Upper lobe of left lung (tissue), 6 donors: ENCODE data around the gene MAP3K12. TPM values are rescaled to one million over a fixed set of nuclear protein-coding genes. Genes with fewer than 3 reads are reported as not detected.

Experiments used
- ATAC-seq, 2 donors: fragments of 200-7000 bp; cut with Tn5 transposase; one replicate each; pipeline ENCODE4 v1.9.1; 2022; ENCODE audit warnings: mild to moderate bottlenecking in 2 of 2, moderate library complexity in 2 of 2; ENCODE audit not compliant: low FRiP score in 2 of 2
- DNase-seq, 2 donors: peaks; one replicate each; pipeline ENCODE4 v3.0.0-alpha.2; 2019 to 2020
- H3K27ac ChIP-seq, 4 donors: fragments of 200-600 bp; sonication (generic); one replicate each; pipeline ENCODE4 v1.5.1; 2016 to 2019
- H3K27me3 ChIP-seq, 4 donors: fragments of 200-600 bp; sonication (generic); one replicate each; pipeline ENCODE4 v1.5.1; 2017 to 2019
- H3K36me3 ChIP-seq, 4 donors: fragments of 200-600 bp; sonication (generic); one replicate each; pipeline ENCODE4 v1.5.1; 2016 to 2019
- H3K4me1 ChIP-seq, 4 donors: fragments of 200-600 bp; sonication (generic); one replicate each; pipeline ENCODE4 v1.5.1; 2018 to 2019
- H3K4me3 ChIP-seq, 4 donors: fragments of 200-600 bp; sonication (generic); one replicate each; pipeline ENCODE4 v1.5.1; 2017 to 2019; ENCODE audit warnings: mild to moderate bottlenecking in 2 of 4, moderate library complexity in 1 of 4
- H3K9me3 ChIP-seq, 4 donors: fragments of 200-600 bp; sonication (generic); one replicate each; pipeline ENCODE4 v1.5.1; 2018 to 2019
- EP300 ChIP-seq, 4 donors: sonication (generic); formaldehyde crosslinking; IDR thresholded peaks; one replicate each; pipeline ENCODE4 v1.5.1; 2017; ENCODE audit warnings: antibody characterized with exemption in 4 of 4, control low read depth in 2 of 4
- POLR2A ChIP-seq, 4 donors: fragments of 450-650 bp; IDR thresholded peaks; one replicate each; pipeline ENCODE4 v1.5.1; 2016 to 2017; ENCODE audit warnings: antibody characterized with exemption in 4 of 4, mild to moderate bottlenecking in 2 of 4
- POLR2AphosphoS5 ChIP-seq, 2 donors: sonication (generic); formaldehyde crosslinking; IDR thresholded peaks; one replicate each; pipeline ENCODE4 v1.5.1; 2017; ENCODE audit warnings: antibody characterized with exemption in 2 of 2
- WGBS, 2 donors: methylation state at CpG; one replicate each; pipeline ENCODE4 v1.1.5; 2017 to 2018; 5-methylcytosine and 5-hydroxymethylcytosine counted together
- small RNA-seq, 4 donors: library from RNA; depleted of rRNA; stranded (forward); fragments of <200 nt; gene quantifications; one replicate each; pipeline ENCODE3, GENCODE V24; 2016
- total RNA-seq, 6 donors: library from RNA; depleted of rRNA in 4 of 6; stranded (reverse); fragments of >200 nt in 4 of 6; gene quantifications; one replicate each; pipeline versions ENCODE4 v1.1.0 to v1.2.1, GENCODE V29; 2016 to 2021
- TF ChIP-seq, protein P1 (sequence below), 6 experiments: fragments of 450-650 bp in 4 of 6; fragments of 200-600 bp in 2 of 6; sonication (generic) in 2 of 6; IDR thresholded peaks; one replicate each; pipeline ENCODE4 v1.5.1; 2016 to 2019; ENCODE audit warnings: antibody characterized with exemption in 6 of 6
- donor health status: DM: no; HTN: no; CAD: no; lungs with moderate emphysema.
- donor health status: DM: no; HTN: yes; CAD: no; lungs with severe emphysema.

Gene MAP3K12
- total RNA-seq, 6 donors from 2014 or later, result 9.6 to 87.0 (median 17.4) TPM

DNA sequence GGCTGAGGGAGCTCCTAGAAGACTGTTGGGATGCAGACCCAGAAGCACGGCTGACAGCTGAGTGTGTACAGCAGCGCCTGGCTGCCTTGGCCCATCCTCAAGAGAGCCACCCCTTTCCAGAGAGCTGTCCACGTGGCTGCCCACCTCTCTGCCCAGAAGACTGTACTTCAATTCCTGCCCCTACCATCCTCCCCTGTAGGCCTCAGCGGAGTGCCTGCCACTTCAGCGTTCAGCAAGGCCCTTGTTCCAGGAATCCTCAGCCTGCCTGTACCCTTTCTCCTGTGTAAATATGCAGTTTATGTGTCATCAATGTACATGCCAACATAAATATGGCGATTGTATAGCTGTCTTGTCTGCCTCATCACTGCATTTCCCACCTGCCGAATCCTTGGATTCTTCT, 68.1 kb downstream of the MAP3K12 start:
- Histone ChIP-seq H3K27ac (no peak overlapping the region), H3K4me1 (no peaks in the 10 kb centered on the region), H3K4me3 (no peak overlapping the region), H3K27me3 (no peaks in the 10 kb centered on the region), H3K9me3 (no peaks in the 10 kb centered on the region), H3K36me3 (no peaks in the 10 kb centered on the region)
- DNase-seq (no peak), ATAC-seq (peak in 1 of 2 donors; percentile 38)
- TF ChIP-seq EP300 (IDR thresholded peaks at IDR 0.05) (no peak), POLR2A (IDR thresholded peaks at IDR 0.05) (no peak), POLR2AphosphoS5 (IDR thresholded peaks at IDR 0.05) (no peak)
- TF ChIP-seq, protein P1, sequence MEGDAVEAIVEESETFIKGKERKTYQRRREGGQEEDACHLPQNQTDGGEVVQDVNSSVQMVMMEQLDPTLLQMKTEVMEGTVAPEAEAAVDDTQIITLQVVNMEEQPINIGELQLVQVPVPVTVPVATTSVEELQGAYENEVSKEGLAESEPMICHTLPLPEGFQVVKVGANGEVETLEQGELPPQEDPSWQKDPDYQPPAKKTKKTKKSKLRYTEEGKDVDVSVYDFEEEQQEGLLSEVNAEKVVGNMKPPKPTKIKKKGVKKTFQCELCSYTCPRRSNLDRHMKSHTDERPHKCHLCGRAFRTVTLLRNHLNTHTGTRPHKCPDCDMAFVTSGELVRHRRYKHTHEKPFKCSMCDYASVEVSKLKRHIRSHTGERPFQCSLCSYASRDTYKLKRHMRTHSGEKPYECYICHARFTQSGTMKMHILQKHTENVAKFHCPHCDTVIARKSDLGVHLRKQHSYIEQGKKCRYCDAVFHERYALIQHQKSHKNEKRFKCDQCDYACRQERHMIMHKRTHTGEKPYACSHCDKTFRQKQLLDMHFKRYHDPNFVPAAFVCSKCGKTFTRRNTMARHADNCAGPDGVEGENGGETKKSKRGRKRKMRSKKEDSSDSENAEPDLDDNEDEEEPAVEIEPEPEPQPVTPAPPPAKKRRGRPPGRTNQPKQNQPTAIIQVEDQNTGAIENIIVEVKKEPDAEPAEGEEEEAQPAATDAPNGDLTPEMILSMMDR (IDR thresholded peaks at IDR 0.05), result no peak
- 82 to 85% methylated on average over 6 to 7 of the region's 7 CpGs for WGBS, 2 donors

DNA sequence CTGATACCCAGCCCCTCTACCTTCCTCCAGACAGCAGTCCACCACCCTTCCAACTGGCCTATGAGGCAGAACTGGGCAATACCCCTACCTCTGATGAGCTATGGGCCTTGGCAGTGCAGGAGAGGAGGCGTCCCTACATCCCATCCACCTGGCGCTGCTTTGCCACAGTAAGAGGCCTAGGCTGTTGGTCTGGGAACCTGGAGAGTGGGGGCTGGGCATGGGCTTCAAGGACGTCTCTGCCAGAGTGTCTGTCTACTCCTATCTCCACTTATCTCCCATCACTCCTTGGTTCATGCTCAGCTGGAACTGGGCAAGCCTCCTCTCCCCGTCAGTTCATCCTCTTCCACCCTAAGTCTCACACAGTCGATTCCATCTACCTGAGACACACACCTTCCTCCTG, 69.1 kb downstream of the MAP3K12 start:
- H3K4me3 ChIP-seq, result no peak overlapping the region
- WGBS, 2 donors, result 82 to 90% methylated on average over 4 to 5 of the region's 5 CpGs
- H3K9me3 ChIP-seq, result no peaks in the 10 kb centered on the region
- DNase-seq, result no peak
- ATAC-seq, result no peak
- no peak for TF ChIP-seq POLR2A (IDR thresholded peaks at IDR 0.05)
- TF ChIP-seq, protein P1 (IDR thresholded peaks at IDR 0.05), result no peak
- no peaks in the 10 kb centered on the region for H3K36me3 ChIP-seq
- H3K27me3 ChIP-seq, result no peaks in the 10 kb centered on the region
- H3K27ac ChIP-seq, result no peak overlapping the region
- H3K4me1 ChIP-seq, result no peaks in the 10 kb centered on the region

Small RNA genes within 50 kb of the gene (small RNA-seq; reads per million reads assigned to genes)
- gene AC023509.3, result 0 reads per million in 4 donors

Other genes starting within 250 kb of the MAP3K12 start
- 1 to 10 TPM; 1.5 to 5.3 (median 2.1) TPM for gene ESPL1, start 231.2 kb downstream of the MAP3K12 start, total RNA-seq
- 100 to 1,000 TPM; 374 to 580 (median 445) TPM for gene PFDN5, start 203.9 kb downstream of the MAP3K12 start, total RNA-seq
- 10 to 100 TPM; 29.1 to 50.7 (median 34.8) TPM for gene MYG1, start 199.8 kb downstream of the MAP3K12 start, total RNA-seq
- gene AAAS, start 177.8 kb downstream of the MAP3K12 start, total RNA-seq, result 100 to 1,000 TPM in 1 of 6 donors, 10 to 100 TPM in 5; 27.2 to 138 (median 40.4) TPM
- gene SP7, start 163.1 kb downstream of the MAP3K12 start, total RNA-seq, result not detected
- 10 to 100 TPM; 46.6 to 82.2 (median 61.7) TPM for gene SP1, start 119.3 kb downstream of the MAP3K12 start, total RNA-seq
- 1 to 10 TPM in 1 of 6 donors, under 1 TPM in 3, not detected in 2; 0.24 to 1.0 (median 0.41) TPM for gene AMHR2, start 75.6 kb downstream of the MAP3K12 start, total RNA-seq
- gene PRR13, start 57.7 kb downstream of the MAP3K12 start, total RNA-seq, result 100 to 1,000 TPM in 3 of 6 donors, 10 to 100 TPM in 3; 81.5 to 198 (median 105) TPM
- 100 to 1,000 TPM; 346 to 723 (median 513) TPM for gene PCBP2, start 47.4 kb downstream of the MAP3K12 start, total RNA-seq
- 10 to 100 TPM; 25.4 to 74.4 (median 36.8) TPM for gene TARBP2, start 1.8 kb upstream of the MAP3K12 start, total RNA-seq
- gene NPFF, start 8.0 kb upstream of the MAP3K12 start, total RNA-seq, result 1 to 10 TPM in 1 of 6 donors, not detected in 5; 6.2 TPM
- gene ATF7, start 126.9 kb upstream of the MAP3K12 start, total RNA-seq, result 10 to 100 TPM; 23.4 to 48.9 (median 41.2) TPM
- 100 to 1,000 TPM; 140 to 273 (median 206) TPM for gene ATP5MC2, start 176.6 kb upstream of the MAP3K12 start, total RNA-seq
- gene CALCOCO1, start 228.0 kb upstream of the MAP3K12 start, total RNA-seq, result 100 to 1,000 TPM; 147 to 605 (median 204) TPM